ENCODE measurements around the gene TASP1.

TASP1 gene

DNA sequence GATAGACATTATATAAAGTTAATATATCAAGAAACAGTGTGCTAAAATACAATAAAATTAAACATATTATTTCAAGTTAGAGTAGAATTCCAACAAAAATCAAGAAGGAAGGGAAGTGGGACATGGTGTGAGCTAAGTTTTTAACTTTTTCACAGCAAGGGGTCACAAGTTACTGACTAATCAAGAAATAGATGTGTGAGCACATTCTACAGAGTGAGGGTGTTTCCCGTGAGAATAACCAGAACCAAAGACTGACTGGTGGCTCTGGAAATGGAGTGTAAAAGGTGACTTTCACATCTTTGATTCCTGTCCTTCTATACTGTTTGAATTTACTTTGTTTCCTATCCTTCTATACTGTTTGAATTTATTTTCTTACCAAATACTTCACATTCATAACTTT lies 206.6 kb downstream of the TASP1 start:
- no peak for DNase-seq

DNA sequence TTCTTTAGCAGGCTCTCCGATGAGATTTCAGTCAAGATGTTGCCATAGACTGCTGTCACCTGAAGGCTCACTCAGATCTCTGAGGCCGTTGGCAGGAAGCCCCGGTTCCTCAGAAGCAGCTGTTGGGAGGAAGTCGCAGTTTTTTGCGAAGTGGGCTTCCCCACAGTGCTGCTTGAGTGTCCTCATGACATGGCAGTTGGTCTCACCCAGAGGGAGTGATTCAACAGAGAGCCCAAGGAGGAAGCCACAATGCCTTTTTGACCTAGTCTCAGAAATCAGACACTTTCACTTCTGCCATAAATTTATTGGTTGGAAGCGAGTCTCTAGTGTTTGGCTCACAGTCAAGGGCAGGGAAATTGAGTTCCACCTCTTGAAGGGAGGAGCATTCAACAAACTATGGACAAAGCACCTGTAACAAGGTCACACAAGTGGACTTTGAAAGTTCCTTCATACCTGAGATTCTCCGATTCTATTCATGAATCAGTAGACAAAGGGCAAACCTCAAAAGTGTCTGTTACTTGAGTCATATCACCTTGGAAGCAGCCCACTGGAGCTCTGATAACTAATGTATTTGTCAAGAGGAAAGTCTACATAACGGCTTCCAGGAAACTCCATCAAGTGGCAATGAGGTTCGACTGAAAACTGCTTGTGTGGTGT lies 208.3 kb downstream of the TASP1 start:
- DNase-seq, result no peak

- no peak for DNase-seq
These were observed 210.0 kb downstream of the TASP1 start for GRCh38 chr20:13428684-13429083.

- no peak for DNase-seq
These were observed 211.9 kb downstream of the TASP1 start for GRCh38 chr20:13426870-13427269.

- no peak for DNase-seq
These were observed 213.2 kb downstream of the TASP1 start for GRCh38 chr20:13425381-13426135.

DNA sequence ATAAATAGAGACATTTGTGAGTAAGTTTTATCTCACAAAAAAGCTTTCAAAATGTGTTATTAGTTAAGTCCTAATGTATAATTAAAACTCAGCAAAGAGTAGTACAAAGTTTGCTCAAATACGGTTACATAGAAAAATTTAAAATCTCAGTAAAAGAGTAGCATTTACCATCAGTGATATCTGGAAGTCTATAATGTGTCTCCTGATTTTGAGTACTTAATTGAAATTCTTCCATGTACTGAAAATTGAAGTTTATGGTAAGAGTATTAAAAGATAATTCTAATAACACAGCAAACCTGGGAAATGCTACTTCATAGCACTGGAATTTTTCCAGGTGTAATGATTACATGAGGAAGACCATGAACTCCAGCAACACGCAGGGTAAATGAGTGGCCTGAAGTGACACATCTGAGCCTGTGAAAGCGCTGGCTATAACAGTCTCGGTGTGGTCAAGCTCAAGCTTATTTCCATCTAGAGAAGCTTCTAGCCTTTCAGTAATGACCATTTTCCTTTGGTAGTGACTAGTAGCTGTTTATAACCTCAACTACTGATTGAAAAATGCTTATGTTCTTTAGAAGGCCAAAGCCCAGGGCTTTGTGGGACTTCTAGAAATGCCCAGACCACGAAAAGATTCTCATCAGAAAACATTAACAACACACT lies 214.4 kb downstream of the TASP1 start:
- DNase-seq, result no peak

GRCh38 chr20:13423472-13424173 lies 215.1 kb downstream of the TASP1 start:
- DNase-seq, result no peak

DNA sequence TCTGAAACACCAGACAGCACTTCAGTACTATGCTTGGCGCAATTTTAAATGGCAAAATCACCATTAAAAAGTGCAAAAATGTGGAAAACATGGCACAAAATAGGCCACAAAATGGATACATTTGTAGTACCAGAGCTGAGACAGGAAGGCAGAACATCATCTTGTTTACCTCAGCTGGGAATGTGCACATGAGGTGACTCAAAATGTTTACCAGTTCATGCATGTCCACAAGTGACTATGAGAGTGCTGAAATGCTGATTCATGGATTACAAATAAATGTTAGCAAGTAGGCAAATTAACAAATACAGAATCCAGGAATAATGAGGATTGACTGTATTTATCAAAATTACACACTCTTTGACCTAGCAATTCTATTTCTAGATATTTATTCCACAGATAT lies 216.1 kb downstream of the TASP1 start:
- DNase-seq, result no peak

DNA sequence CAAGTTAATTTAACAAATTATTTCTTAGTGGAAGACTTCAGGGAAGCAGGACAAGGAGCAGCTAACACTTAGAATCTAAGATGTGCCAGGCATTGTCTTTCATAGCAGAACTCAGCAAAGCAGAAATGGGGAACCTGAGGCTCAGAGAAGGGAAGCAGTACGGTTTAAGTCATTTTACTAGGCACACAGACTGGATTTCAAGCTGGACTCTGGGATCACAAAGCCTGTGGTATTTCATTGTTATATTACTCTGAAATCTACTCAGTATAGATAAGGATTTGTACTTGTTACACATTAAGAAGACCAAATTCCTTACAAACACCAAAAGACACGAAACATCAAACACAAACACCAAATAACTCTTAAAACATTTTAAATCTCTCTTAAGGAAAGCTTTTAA lies 218.1 kb downstream of the TASP1 start:
- no peak for DNase-seq

- no peak for DNase-seq
These were observed 219.3 kb downstream of the TASP1 start for GRCh38 chr20:13419477-13419876.

GRCh38 chr20:13418263-13419229 lies 220.2 kb downstream of the TASP1 start:
- DNase-seq, result no peak

DNA sequence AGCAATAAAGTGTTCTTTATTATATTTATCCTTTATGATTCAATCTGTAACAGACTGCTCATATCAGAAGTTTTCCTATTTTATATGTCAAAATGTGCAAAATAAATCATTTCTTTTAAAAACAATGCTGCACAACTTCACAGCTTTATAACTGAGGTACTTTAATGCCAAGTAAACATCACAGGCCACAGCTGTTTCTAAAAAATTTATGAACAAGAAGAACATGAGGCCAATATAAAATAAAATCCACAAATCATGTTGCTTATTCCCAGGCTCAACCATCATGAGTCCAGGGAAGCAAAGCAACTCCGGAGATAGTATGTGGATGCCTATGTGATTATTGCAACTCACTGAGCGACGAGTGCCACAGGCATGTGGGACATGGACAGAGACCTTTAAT lies 222.2 kb downstream of the TASP1 start:
- no peak for DNase-seq

- no peak for DNase-seq
These were observed 225.8 kb downstream of the TASP1 start for GRCh38 chr20:13412806-13413445.

DNA sequence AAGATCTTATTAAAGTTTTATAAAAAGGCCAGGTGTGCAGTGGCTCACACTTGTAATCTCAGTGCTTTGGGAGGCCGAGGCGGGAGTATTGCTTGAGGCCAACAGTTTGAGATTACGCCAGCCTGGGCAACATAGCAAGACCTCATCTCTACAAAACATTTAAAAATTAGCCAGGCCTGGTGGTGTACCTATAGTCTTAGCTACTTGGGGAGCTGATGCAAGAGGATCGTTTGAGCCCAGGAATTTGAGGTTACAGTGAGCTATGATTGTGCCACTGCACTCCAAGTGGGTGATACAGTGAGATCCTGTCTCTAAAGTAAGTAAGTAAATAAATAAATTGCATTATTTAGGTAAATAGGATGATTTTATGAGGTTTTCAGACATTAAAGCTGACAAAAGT lies 234.4 kb downstream of the TASP1 start:
- DNase-seq, result no peak

DNA sequence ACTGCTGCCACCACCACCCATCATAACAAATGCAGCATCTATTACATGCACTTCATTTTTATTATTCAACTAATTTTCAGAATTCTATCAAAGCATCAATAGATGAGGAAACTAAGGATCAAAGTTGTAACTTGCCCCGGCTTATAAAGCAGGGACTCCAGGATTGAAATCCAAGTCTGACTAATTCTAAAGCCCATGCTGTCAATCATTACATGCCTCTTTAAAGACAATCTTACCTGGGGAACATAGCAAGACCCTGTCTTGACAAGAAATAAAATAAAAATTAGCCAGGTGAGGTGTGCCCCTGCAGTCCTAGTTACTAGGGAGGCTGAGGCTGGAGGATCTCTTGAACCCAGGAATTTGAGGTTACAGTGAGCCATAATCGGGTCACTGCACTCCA lies 235.3 kb downstream of the TASP1 start:
- no peak for DNase-seq

DNA sequence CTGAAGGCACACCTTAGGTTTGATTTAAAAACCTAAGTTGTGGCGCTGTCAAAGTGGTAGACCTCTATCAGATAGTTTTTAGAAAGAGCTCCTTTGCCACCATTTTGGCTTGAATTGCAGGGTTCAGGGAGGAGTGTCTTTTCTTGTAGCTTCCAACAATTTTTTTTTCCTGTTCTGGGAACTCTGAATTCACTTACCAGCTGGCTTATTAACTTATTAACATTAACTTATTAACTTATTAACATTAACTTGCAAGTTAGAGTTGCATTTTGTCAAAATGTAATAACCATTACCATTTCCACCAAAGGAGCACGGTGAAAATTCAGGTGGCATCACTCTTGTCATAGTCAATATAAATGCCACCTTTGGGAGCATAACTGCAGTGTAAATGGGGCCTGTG lies 235.7 kb downstream of the TASP1 start:
- no peak for DNase-seq

DNA sequence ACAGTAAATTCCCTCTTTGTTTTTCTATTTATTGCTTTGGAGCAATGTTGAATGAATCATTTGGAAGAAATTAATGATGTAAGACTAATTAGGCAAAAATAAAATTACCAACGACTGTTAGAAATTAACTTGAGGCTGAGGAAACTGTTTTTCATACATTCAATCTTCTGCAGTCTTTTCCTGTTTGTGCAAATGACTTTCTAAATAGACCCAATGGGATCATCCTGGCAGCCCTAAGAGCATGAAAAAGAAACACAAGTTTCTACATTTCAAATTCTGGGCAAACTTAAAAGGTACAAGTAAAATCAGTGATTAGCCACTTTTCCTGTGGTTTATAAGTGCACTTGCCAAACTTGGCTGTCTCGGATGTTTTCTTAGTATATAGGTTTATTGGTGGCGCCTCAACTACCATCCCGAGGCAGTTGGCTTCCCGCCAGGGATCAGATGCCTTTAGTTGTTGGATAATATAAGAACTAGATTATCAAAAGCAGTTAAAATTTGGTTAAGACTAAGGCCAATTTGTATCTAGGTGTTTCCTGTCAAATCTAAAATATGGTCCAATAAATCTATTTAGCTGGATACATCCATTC lies 236.5 kb downstream of the TASP1 start:
- DNase-seq, result no peak

DNA sequence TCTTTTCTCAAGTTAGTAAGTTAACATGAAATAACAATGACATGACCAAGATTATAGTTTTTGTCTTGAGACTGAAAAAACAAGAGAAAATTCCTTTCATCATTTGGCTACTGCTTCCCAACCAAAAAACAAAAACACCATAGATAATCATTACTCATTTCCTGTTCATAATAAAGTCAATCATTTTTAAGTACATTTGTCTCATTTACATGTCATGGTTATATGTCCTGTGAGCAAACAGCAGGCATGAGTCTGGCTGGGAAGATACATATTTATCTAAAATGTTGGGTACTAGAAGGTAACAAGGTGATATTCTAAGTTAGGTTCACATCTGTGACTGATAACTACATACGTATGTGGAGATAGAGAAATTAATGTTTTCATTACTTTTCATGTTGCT lies 237.1 kb downstream of the TASP1 start:
- peak; percentile 8 for DNase-seq

- no peak for DNase-seq
These were observed 238.3 kb downstream of the TASP1 start for GRCh38 chr20:13400453-13400852.

GRCh38 chr20:13397300-13397724 lies 241.4 kb downstream of the TASP1 start:
- DNase-seq, result peak; percentile 6

DNA sequence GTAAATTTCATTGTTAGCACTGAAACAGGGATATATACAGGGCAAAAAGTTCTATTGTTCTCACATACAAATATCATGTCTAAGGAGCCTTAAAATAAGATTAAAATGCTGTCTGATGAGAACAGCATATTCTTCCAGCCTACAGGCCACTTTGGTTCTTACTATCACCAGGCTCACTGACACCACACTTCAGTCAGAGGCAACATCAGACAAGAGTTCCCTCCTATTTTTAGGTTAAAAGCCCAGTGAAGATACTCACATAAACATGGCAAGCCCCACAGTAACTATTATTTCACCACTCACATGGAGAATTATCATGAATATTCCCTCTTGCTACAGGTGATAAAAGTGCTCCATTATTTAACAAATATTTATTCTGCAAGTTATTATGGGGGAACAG lies 241.9 kb downstream of the TASP1 start:
- DNase-seq, result no peak

Data from EL (cell line).